Ecto neural progenitor cell (in vitro differentiated cells): Measurements from ENCODE around the gene PITHD1.
"Not testable (repeated sequence)": the region's sequence is repeated elsewhere in the genome, so short reads cannot be mapped to it uniquely, and the experiment has no call there.

Experiments used
- DNase-seq: peaks from one replicate; pipeline ENCODE4 v3.0.0-alpha.2; 2018; ENCODE audit warnings: low spot score

PITHD1 gene

GRCh38 chr1:23777979-23778814, at the start of gene PITHD1:
Gene PITHD1, plus strand, starts transcription at chr1:23778418. Its CDS starts 98 bp downstream, at chr1:23778516.
- peak; percentile 91 for DNase-seq

DNA sequence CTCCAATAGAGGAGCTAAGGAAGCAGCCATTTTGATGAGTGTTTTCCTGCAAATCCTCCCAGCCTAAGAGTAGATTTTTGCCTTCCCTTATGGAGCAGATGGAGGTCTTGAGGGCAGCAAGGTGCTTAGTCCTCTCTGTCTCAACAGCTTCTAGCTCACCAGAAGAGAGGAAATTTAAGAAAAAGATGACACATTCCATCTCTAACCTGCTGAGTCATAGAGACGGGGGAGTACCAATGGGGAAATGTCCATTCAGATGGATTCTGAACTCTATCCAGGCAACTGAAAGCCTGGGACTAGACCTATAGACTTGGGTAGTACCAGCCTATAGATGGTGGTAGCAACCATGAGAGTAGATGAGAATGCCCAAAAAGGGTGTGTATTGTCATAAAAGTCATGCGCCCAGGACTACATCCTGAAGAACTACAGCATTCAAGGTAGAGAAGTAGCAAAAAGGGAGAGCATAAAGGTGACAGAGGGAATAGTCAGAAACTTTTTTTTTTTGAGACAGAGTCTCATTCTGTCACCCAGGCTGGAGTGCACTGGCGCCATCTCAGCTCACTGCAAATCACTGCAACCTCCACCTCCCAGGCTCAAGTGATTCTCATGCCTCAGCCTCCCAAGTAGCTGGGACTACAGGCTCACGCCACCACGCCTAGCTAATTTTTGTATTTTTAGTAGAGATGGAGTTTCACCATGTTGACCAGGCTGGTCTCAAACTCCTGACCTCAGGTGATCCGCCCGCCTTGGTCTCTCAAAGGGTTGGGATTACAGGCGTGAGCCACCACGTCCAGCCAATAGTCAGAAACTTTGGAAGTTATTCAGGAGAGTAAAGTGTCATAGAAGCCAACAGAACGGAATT, 45.6 kb upstream of the PITHD1 start:
- DNase-seq = no peak

- not testable (repeated sequence) for DNase-seq
Measured at GRCh38 chr1:23733281-23733680, 44.9 kb upstream of the PITHD1 start.

- DNase-seq = no peak
Measured at GRCh38 chr1:23736437-23737134, 41.6 kb upstream of the PITHD1 start.

- no peak for DNase-seq
Measured at GRCh38 chr1:23741609-23742008, 36.6 kb upstream of the PITHD1 start.

DNA sequence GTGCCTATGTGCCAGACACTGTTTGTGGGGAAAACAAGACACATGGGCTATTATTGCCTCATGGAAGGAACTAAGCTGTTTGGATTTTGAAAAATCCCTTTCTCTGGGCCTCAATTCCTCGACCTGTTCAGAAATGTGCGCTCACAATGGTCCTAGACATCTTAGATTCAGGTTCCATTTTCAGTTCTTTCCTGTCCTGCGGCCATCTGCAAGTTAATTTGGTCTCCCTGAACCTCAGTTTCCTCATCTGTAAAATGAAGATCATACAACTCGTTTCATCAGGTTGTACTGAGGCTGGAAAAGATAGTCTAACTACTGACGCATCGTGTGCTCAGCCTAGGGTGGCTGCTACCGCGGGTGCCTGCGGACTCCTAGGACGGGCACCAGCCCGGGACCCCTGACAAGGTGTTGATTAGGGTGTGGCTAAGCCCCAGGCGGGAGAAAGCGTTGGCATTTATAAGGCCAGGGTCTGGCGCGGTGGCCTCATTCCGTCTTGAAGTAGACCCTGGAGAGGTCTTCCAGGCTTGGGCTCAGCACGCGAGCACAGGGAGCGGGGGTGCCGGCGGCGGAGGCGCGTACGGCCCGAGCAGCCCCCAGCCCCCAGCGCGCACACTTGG, 35.4 kb upstream of the PITHD1 start:
- DNase-seq = no peak

GRCh38 chr1:23743287-23744152, 34.7 kb upstream of the PITHD1 start, which contains the start of gene ELOA:
Gene ELOA, plus strand, starts transcription at chr1:23743471. Its CDS starts 33 bp downstream, at chr1:23743504.
- DNase-seq = peak; percentile 86

DNA sequence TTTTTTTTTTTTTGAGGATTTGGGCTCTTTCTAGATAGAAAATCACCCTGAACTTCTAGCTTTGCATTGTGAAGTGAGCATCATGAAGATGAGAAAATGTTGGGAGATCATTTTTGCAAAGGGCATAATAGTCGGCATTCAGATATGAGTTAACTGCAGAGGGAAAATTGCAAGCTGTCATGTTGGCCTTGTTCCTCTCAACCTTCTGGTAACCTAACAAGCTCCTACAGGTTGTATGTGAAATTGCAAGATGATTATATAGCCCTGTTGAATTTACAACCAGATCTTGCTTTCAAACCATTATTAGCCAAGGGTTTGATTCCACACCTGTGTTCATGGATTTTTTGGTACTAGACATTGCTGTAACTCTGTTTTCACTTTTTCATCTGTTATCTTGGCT, 32.7 kb upstream of the PITHD1 start:
- DNase-seq = no peak

- DNase-seq = no peak
Measured at GRCh38 chr1:23748016-23748415, 30.2 kb upstream of the PITHD1 start.

- peak; percentile 53 for DNase-seq
Measured at GRCh38 chr1:23751050-23751814, 27.0 kb upstream of the PITHD1 start.

DNA sequence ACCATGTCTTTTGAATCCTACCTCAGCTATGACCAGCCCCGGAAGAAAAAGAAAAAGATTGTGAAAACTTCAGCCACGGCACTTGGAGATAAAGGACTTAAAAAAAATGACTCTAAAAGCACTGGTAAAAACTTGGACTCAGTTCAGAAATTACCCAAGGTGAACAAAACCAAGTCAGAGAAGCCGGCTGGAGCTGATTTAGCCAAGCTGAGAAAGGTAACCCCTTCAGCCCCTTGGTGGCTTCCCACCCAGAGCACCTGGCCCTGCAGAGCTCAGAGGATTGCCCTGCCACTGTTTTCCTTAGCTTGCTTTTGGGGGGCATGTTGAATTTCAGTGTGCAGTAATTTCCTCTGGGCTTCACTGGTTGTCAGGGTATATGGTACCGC, 26.4 kb upstream of the PITHD1 start:
- no peak for DNase-seq

GRCh38 chr1:23752909-23753308, 25.3 kb upstream of the PITHD1 start:
- no peak for DNase-seq

DNA sequence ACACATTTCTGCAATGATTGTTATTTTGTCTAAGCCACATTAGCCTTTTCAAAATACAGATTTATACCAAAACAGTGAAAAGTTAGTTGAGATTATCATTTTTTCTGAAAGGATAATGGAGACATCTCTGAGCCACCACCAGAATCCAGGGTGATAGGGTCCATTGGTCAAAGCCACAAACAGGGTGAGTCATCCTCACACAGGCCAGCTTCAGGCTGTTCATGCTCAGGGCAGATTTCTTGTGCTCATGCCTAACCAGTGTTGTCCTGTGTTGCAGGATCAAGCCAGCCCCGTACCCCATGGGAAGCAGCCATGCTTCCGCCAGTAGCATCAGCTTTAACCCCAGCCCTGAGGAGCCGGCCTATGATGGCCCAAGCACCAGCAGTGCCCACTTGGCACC, 21.5 kb upstream of the PITHD1 start:
- DNase-seq = no peak

DNA sequence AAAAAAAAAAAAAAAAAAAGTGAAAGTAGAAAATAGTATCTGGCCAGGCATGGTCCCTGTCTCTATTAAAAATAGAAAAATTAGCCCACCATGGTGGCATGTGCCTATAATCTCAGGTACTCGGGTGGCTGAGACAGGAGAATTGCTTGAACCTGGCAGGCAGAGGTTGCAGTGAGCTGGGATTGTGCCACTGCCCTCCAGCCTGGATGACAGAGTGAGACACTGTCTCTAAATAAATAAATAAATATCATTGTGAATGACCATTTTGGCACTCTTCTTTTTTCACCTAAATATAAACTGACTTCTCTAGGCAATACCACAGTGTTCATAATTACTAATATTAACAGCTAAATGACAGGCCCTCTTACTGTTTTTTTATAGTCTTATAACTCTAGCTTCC, 20.4 kb upstream of the PITHD1 start:
- no peak for DNase-seq

- DNase-seq = no peak
Measured at GRCh38 chr1:23759277-23759676, 18.9 kb upstream of the PITHD1 start.

GRCh38 chr1:23763041-23763577, 15.1 kb upstream of the PITHD1 start:
- no peak for DNase-seq

DNA sequence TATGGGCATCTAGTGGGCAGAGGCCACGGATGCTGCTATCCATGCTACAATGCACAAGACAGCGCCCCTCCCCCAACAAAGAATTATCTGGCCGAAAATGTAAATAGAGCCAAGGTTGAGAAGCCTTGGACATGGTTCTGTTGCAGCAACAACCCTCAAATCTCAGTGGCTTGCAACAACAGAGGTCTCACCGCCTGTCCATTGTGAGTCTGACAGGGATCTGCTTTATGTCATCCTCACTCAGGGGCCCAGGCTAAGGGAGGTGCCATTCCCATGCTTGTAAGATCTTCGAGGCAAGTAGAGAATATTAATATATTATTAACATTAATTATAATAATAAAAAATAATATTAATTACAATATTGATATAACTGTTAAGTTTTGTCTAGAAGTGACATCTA, 9.5 kb upstream of the PITHD1 start:
- DNase-seq = no peak

DNA sequence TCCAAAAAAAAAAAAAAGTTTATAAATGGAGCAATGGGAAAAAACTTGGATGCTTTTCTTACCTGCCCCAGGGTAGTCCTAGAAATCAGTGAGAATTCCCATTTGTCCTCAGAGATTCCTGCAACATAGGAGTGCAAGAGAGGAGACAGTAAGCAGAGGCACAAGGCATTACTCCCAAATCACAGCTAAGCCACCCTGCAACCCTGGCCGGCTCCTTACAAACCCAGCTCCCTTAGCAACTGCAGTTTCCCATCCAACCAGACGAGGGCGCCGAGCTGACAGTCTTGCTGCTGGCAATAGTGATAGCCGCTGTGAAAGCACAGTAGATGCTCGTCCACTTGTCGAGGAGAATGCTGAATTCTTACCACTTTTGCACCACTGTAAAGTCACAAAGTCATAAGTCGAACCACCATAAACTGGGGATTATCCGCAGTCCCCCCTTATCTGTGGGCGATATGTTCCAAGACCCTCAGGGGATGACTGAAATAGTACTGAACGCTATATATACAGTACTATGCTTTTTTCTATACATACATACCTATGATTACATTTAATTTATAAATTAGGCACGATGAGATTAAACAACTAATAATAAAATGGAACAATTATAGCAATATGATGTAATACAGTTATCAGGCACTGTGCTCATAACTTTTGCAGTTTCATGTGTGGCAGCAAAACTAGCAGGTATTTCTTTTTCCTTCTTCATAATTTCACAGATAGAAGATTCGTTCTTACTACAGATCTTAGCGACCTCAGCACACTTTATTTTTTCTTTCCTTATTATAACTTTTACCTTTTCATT, 6.0 kb upstream of the PITHD1 start:
- DNase-seq = peak; percentile 91

GRCh38 chr1:23772854-23773242, 5.4 kb upstream of the PITHD1 start:
- DNase-seq = no peak
